Tongue (tissue), 2 donors: Measurements from ENCODE around the gene AP3B2. TPM values are rescaled to one million over a fixed set of nuclear protein-coding genes. Genes with fewer than 3 reads are reported as not detected.
A peak's percentile ranks its signal among the peaks of the same experiment; 100 is the strongest.
"Not testable (repeated sequence)": the region's sequence is repeated elsewhere in the genome, so short reads cannot be mapped to it uniquely, and the experiment has no call there.

Experiments
- DNase-seq: peaks from one replicate; pipeline ENCODE4 v3.0.0-alpha.2; 2015
- total RNA-seq: library from RNA; depleted of rRNA; stranded (reverse); fragments of >200 nt; gene quantifications from one replicate; pipeline ENCODE4 v1.2.3, GENCODE V29; 2014

Gene AP3B2
- total RNA-seq, 1 donor from 2014 or later: 1.3 TPM

- DNase-seq: no peak
Observed at GRCh38 chr15:82649226-82649999, 60.3 kb downstream of the AP3B2 start.

- no peak for DNase-seq
Observed at GRCh38 chr15:82648257-82649103, 61.2 kb downstream of the AP3B2 start.

DNA sequence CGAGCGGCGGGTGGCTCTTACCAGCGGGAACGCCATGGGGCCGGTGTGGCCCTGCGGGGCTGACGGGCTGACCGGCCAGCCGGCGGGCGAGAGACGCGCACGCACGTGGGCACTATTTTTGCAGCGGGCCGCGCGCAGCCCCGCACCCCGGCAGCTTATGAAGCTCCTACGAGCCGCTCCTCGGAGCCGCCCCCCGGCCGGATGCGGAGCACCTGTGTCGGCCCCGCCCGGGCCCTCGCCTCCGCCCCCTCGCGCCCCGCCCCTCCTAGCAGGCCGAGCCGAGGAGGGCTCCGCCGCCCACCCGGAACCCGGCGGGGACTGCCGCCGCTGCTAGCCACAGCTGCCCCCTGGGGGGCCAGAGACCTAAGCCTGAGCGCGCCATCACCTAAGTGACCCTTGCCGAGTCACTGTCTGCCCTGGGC is 61.8 kb downstream of the AP3B2 start:
- DNase-seq: peak; percentile 2

- DNase-seq: peak; percentile 16
Observed at GRCh38 chr15:82647045-82647834, 62.4 kb downstream of the AP3B2 start, which contains the start of gene CPEB1. Gene CPEB1, minus strand, starts transcription at chr15:82647363. Its CDS starts 18,904 bp downstream, at chr15:82628459.

GRCh38 chr15:82646250-82647044 is 63.2 kb downstream of the AP3B2 start:
- DNase-seq: no peak

GRCh38 chr15:82644967-82645852 is 64.5 kb downstream of the AP3B2 start:
- not testable (repeated sequence) for DNase-seq

DNA sequence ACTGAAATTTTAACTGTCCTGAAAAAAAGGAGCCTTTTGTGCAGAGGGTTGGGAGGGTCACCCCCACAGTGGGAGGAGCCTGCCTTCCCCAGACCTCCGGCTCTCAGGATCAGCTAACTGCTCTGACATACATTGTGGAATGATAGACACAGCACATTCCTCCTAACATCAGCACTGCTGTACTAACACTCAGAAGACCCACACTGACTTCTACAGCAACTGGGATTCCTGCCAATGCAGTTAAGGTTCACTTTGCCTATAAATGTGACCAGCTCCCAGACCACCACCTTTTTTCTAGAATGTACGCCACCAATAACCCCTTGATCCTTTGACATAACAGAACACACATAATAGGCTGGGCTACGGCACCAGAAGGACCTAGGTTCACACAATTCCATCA is 65.7 kb downstream of the AP3B2 start:
- DNase-seq: no peak

- no peak for DNase-seq
Observed at GRCh38 chr15:82642656-82643055, 67.0 kb downstream of the AP3B2 start.

DNA sequence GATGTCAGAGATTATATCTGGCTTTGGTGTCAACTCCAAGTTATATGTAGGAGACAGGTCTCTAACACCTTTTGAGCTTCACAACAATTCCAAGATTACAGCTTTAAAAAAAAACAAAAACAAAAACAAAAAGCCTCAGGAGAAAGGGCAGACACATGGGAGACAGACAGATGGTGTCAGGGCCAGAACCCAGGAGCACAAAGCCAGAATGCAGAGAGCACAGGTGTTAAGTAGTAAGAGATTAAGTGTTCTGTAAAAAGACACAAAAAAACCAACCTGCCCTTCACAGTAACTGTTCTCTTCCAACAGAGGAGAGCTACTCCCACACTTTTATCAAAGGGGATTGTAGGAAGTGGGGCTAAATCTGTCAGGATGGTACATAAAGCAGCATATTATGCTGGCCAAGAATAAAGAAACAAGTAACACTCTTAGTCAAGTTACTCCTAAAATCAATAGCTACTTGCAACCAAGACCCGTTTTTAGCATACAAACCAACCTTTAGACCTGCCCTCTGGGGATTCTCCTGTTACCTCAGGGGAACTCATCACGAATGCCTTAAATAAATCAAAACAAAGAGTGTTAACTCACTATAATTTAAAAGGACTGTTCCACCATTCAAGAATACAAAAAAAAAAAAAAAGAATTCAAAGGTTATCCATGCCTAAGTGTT is 68.4 kb downstream of the AP3B2 start:
- DNase-seq: no peak

DNA sequence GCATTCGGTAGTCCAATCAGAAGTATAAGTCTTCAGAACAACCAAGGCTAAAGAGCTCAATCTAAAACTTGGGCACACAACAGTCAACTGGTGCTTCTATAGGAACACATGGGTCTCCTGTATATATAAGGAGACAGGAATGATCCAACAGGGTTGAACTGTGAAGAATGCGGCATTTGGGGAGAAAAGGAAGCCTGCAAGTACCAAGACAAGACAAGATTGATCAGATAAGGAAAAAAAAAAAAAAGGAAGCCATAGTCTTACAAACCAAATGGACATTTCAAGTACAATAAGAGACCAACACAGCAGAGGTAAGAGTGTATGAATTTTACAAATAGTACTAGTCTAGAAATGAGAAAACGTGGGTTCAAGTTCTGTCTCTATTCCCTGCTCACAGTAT is 69.0 kb downstream of the AP3B2 start:
- no peak for DNase-seq

GRCh38 chr15:82635798-82636197 is 73.9 kb downstream of the AP3B2 start:
- DNase-seq: no peak

DNA sequence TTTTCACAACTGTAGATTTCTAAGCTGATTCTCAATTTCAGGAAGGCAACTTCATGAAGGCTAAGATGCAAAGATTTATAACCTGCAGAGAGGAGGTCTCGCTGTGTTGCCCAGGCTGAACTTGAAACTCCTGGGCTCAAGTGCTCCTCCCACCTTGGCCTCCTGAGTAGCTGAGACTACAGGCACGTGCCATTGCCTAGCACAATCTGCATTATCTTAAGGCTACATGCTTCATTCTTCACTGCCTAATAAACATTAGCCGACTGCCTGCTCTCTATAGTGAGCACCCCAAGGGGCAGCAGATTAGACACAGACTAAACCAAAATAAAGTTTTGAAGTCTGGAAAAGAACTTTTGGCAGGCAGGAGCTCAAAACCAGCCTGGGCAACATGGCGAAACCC is 79.6 kb downstream of the AP3B2 start:
- DNase-seq: no peak

DNA sequence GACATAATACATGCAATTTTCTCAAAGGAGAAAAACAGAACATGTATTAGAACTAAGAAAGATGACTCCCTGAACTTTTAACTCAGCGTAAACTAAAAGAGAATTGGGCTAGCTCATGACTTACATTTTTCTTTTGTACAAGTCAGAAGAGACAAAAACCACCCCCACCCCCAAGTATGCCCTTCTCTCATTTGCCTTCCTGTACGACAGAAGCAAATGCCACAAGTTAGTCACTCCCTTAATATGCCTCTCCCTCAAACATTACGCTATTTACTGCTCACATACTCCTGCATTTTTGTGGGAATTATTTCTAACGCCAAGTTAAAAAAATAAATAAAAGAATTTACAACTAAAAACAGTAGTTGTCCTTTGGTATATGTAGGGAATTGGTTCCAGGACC is 84.5 kb downstream of the AP3B2 start:
- DNase-seq: no peak

GRCh38 chr15:82624438-82624837 is 85.2 kb downstream of the AP3B2 start:
- no peak for DNase-seq

GRCh38 chr15:82624008-82624407 is 85.7 kb downstream of the AP3B2 start:
- no peak for DNase-seq

GRCh38 chr15:82621970-82622369 is 87.7 kb downstream of the AP3B2 start:
- DNase-seq: no peak

DNA sequence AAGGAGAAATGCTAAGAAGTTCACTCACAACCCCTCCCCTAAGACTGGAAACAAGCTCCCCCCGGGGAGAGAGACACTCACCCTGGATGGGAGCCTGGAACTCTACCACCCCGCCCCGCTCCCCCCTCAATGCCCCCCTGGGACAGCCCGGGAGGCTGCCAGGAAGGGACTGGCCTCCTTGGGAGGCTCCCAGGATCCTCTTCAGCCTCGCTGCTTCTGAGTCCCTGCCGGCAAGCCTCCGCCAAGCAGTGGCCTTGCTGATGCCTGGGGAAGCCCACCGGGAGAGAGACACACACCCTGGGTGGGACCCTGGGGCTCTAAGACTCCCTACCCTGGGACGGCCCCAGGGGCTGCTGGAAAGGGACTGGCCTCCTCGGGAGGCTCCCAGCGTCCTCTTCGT is 95.9 kb downstream of the AP3B2 start:
- no peak for DNase-seq

GRCh38 chr15:82611348-82611747 is 98.3 kb downstream of the AP3B2 start:
- no peak for DNase-seq
